ENCODE data around the gene DGKD.

Gene DGKD

GRCh38 chr2:233354971-233355574, 779 bp downstream of the DGKD start:
- peak overlapping the region; percentile 65 for H3K9ac ChIP-seq (ENCODE audit: insufficient read length, low read depth)
- H3K27me3 ChIP-seq (ENCODE audit: insufficient read depth, insufficient read length), result peaks cover 49% of the 10 kb centered on the region
- H3K36me3 ChIP-seq (ENCODE audit: insufficient read depth, insufficient read length, low read length), result peaks cover 10% of the 10 kb centered on the region
- H3K9me3 ChIP-seq (ENCODE audit: insufficient read depth, low read length), result no peaks in the 10 kb centered on the region
- TF ChIP-seq SUZ12 (IDR thresholded peaks at IDR 0.05; ENCODE audit: extremely low read depth, insufficient read depth, insufficient read length) (no peak), YY1 (IDR thresholded peaks at IDR 0.05; ENCODE audit: insufficient read depth, insufficient read length) (no peak), ZNF274 (IDR thresholded peaks at IDR 0.05; ENCODE audit: low read depth, low read length) (no peak)
- no peak for DNase-seq (ENCODE audit: low read depth, low spot score)
- H3K4me3 ChIP-seq (ENCODE audit: insufficient read length, low read depth), result peak overlapping the region; percentile 70
- H3K4me1 ChIP-seq (ENCODE audit: insufficient read depth, insufficient read length), result peaks cover 12% of the 10 kb centered on the region

GRCh38 chr2:233355916-233356315, 1.6 kb downstream of the DGKD start:
- peaks cover 44% of the 10 kb centered on the region for H3K27me3 ChIP-seq (ENCODE audit: insufficient read depth, insufficient read length)
- H3K36me3 ChIP-seq (ENCODE audit: insufficient read depth, insufficient read length, low read length), result peaks cover 10% of the 10 kb centered on the region
- peaks cover 12% of the 10 kb centered on the region for H3K4me1 ChIP-seq (ENCODE audit: insufficient read depth, insufficient read length)
- H3K9me3 ChIP-seq (ENCODE audit: insufficient read depth, low read length), result no peaks in the 10 kb centered on the region
- H3K9ac ChIP-seq (ENCODE audit: insufficient read length, low read depth), result no peak overlapping the region
- no peak for DNase-seq (ENCODE audit: low read depth, low spot score)
- no peak overlapping the region for H3K4me3 ChIP-seq (ENCODE audit: insufficient read length, low read depth)
- no peak for TF ChIP-seq YY1 (IDR thresholded peaks at IDR 0.05; ENCODE audit: insufficient read depth, insufficient read length)
- TF ChIP-seq SUZ12 (IDR thresholded peaks at IDR 0.05; ENCODE audit: extremely low read depth, insufficient read depth, insufficient read length), result no peak
- no peak for TF ChIP-seq ZNF274 (IDR thresholded peaks at IDR 0.05; ENCODE audit: low read depth, low read length)

GRCh38 chr2:233356546-233357308, 2.4 kb downstream of the DGKD start:
- H3K36me3 ChIP-seq (ENCODE audit: insufficient read depth, insufficient read length, low read length), result peaks cover 10% of the 10 kb centered on the region
- peaks cover 37% of the 10 kb centered on the region for H3K27me3 ChIP-seq (ENCODE audit: insufficient read depth, insufficient read length)
- H3K9me3 ChIP-seq (ENCODE audit: insufficient read depth, low read length), result no peaks in the 10 kb centered on the region
- H3K9ac ChIP-seq (ENCODE audit: insufficient read length, low read depth), result no peak overlapping the region
- H3K4me1 ChIP-seq (ENCODE audit: insufficient read depth, insufficient read length), result peaks cover 14% of the 10 kb centered on the region
- DNase-seq (ENCODE audit: low read depth, low spot score), result no peak
- TF ChIP-seq YY1 (IDR thresholded peaks at IDR 0.05; ENCODE audit: insufficient read depth, insufficient read length) (no peak), ZNF274 (IDR thresholded peaks at IDR 0.05; ENCODE audit: low read depth, low read length) (no peak), SUZ12 (IDR thresholded peaks at IDR 0.05; ENCODE audit: extremely low read depth, insufficient read depth, insufficient read length) (no peak)
- H3K4me3 ChIP-seq (ENCODE audit: insufficient read length, low read depth), result no peak overlapping the region

- H3K4me1 ChIP-seq (ENCODE audit: insufficient read depth, insufficient read length), result peaks cover 4% of the 10 kb centered on the region
- H3K9ac ChIP-seq (ENCODE audit: insufficient read length, low read depth), result no peak overlapping the region
- H3K4me3 ChIP-seq (ENCODE audit: insufficient read length, low read depth), result no peak overlapping the region
- DNase-seq (ENCODE audit: low read depth, low spot score), result no peak
- no peaks in the 10 kb centered on the region for H3K9me3 ChIP-seq (ENCODE audit: insufficient read depth, low read length)
- H3K27me3 ChIP-seq (ENCODE audit: insufficient read depth, insufficient read length), result peaks cover 22% of the 10 kb centered on the region
- H3K36me3 ChIP-seq (ENCODE audit: insufficient read depth, insufficient read length, low read length), result peaks cover 10% of the 10 kb centered on the region
- no peak for TF ChIP-seq ZNF274 (IDR thresholded peaks at IDR 0.05; ENCODE audit: low read depth, low read length)
Observed at GRCh38 chr2:233358335-233358734, 4.0 kb downstream of the DGKD start.

- peaks cover 17% of the 10 kb centered on the region for H3K27me3 ChIP-seq (ENCODE audit: insufficient read depth, insufficient read length)
Observed at GRCh38 chr2:233358947-233359346, 4.7 kb downstream of the DGKD start.

GRCh38 chr2:233359823-233360222, 5.5 kb downstream of the DGKD start:
- Histone ChIP-seq H3K36me3 (ENCODE audit: insufficient read depth, insufficient read length, low read length) (peaks cover 10% of the 10 kb centered on the region), H3K4me1 (ENCODE audit: insufficient read depth, insufficient read length) (peaks cover 2% of the 10 kb centered on the region), H3K4me3 (ENCODE audit: insufficient read length, low read depth) (no peak overlapping the region), H3K9ac (ENCODE audit: insufficient read length, low read depth) (no peak overlapping the region), H3K9me3 (ENCODE audit: insufficient read depth, low read length) (peaks cover 7% of the 10 kb centered on the region; the same call in 1 of the 2 replicates), H3K27me3 (ENCODE audit: insufficient read depth, insufficient read length) (peaks cover 16% of the 10 kb centered on the region)
- DNase-seq (ENCODE audit: low read depth, low spot score), result no peak
- TF ChIP-seq ZNF274 (IDR thresholded peaks at IDR 0.05; ENCODE audit: low read depth, low read length) (no peak), SUZ12 (IDR thresholded peaks at IDR 0.05; ENCODE audit: extremely low read depth, insufficient read depth, insufficient read length) (no peak), YY1 (IDR thresholded peaks at IDR 0.05; ENCODE audit: insufficient read depth, insufficient read length) (no peak)

More at GRCh38 chr2:233358947-233359346, 4.7 kb downstream of the DGKD start:
- H3K4me1 ChIP-seq (ENCODE audit: insufficient read depth, insufficient read length), result peaks cover 2% of the 10 kb centered on the region
- TF ChIP-seq ZNF274 (IDR thresholded peaks at IDR 0.05; ENCODE audit: low read depth, low read length) (no peak), SUZ12 (IDR thresholded peaks at IDR 0.05; ENCODE audit: extremely low read depth, insufficient read depth, insufficient read length) (no peak), YY1 (IDR thresholded peaks at IDR 0.05; ENCODE audit: insufficient read depth, insufficient read length) (no peak)
- peaks cover 10% of the 10 kb centered on the region for H3K36me3 ChIP-seq (ENCODE audit: insufficient read depth, insufficient read length, low read length)
- peaks cover 5% of the 10 kb centered on the region; the same call in 1 of the 2 replicates for H3K9me3 ChIP-seq (ENCODE audit: insufficient read depth, low read length)
- no peak overlapping the region for H3K4me3 ChIP-seq (ENCODE audit: insufficient read length, low read depth)
- DNase-seq (ENCODE audit: low read depth, low spot score), result no peak
- no peak overlapping the region for H3K9ac ChIP-seq (ENCODE audit: insufficient read length, low read depth)

- peaks cover 7% of the 10 kb centered on the region; the same call in 1 of the 2 replicates for H3K9me3 ChIP-seq (ENCODE audit: insufficient read depth, low read length)
- peaks cover 9% of the 10 kb centered on the region for H3K36me3 ChIP-seq (ENCODE audit: insufficient read depth, insufficient read length, low read length)
- H3K27me3 ChIP-seq (ENCODE audit: insufficient read depth, insufficient read length), result peaks cover 6% of the 10 kb centered on the region
- no peak overlapping the region for H3K4me3 ChIP-seq (ENCODE audit: insufficient read length, low read depth)
- peaks cover 2% of the 10 kb centered on the region for H3K4me1 ChIP-seq (ENCODE audit: insufficient read depth, insufficient read length)
- H3K9ac ChIP-seq (ENCODE audit: insufficient read length, low read depth), result no peak overlapping the region
- TF ChIP-seq SUZ12 (IDR thresholded peaks at IDR 0.05; ENCODE audit: extremely low read depth, insufficient read depth, insufficient read length) (no peak), YY1 (IDR thresholded peaks at IDR 0.05; ENCODE audit: insufficient read depth, insufficient read length) (no peak), ZNF274 (IDR thresholded peaks at IDR 0.05; ENCODE audit: low read depth, low read length) (no peak)
- no peak for DNase-seq (ENCODE audit: low read depth, low spot score)
Observed at GRCh38 chr2:233360771-233361176, 6.5 kb downstream of the DGKD start.

All from NT2/D1 (cell line).